IPS DF 4.7 (cell line): ENCODE data around the gene GSTM3.
"Not testable (repeated sequence)": the region's sequence is repeated elsewhere in the genome, so short reads cannot be mapped to it uniquely, and the experiment has no call there.

ENCODE experiments used
- DNase-seq: peaks from one replicate; pipeline ENCODE4 v3.0.0-alpha.2; 2013; ENCODE audit warnings: low spot score; ENCODE audit errors: extremely low read depth

Gene GSTM3

GRCh38 chr1:109697861-109698260, 43.0 kb downstream of the GSTM3 start:
- DNase-seq, result not testable (repeated sequence)

GRCh38 chr1:109697066-109697465, 43.8 kb downstream of the GSTM3 start:
- no peak for DNase-seq

- not testable (repeated sequence) for DNase-seq
Observed at GRCh38 chr1:109695138-109695537, 45.7 kb downstream of the GSTM3 start.

GRCh38 chr1:109694400-109694799, 46.4 kb downstream of the GSTM3 start:
- not testable (repeated sequence) for DNase-seq

- DNase-seq, result no peak
Observed at GRCh38 chr1:109691759-109692158, 49.1 kb downstream of the GSTM3 start.

GRCh38 chr1:109689844-109690405, 50.9 kb downstream of the GSTM3 start:
- no peak for DNase-seq

GRCh38 chr1:109687641-109688499, 53.0 kb downstream of the GSTM3 start, which contains the start of gene GSTM1:
GSTM1 (plus strand) TSS chr1:109687817; CDS start chr1:109687874, 57 bp downstream.
- DNase-seq, result no peak

GRCh38 chr1:109687109-109687508, 53.7 kb downstream of the GSTM3 start:
- not testable (repeated sequence) for DNase-seq

GRCh38 chr1:109685890-109686289, 54.9 kb downstream of the GSTM3 start:
- not testable (repeated sequence) for DNase-seq

GRCh38 chr1:109685399-109685798, 55.4 kb downstream of the GSTM3 start:
- DNase-seq, result not testable (repeated sequence)

- DNase-seq, result not testable (repeated sequence)
Observed at GRCh38 chr1:109684777-109685176, 56.1 kb downstream of the GSTM3 start.
